GM21619 (cell line): ENCODE measurements around the gene CFAP299.
"Not testable (repeated sequence)": the region's sequence is repeated elsewhere in the genome, so short reads cannot be mapped to it uniquely, and the experiment has no call there.

ENCODE experiments used
- ATAC-seq: cut with Tn5 transposase; IDR thresholded peaks from one replicate; pipeline ENCODE4 v1.9.1; 2021; ENCODE audit not compliant: unreplicated experiment

CFAP299 gene

DNA sequence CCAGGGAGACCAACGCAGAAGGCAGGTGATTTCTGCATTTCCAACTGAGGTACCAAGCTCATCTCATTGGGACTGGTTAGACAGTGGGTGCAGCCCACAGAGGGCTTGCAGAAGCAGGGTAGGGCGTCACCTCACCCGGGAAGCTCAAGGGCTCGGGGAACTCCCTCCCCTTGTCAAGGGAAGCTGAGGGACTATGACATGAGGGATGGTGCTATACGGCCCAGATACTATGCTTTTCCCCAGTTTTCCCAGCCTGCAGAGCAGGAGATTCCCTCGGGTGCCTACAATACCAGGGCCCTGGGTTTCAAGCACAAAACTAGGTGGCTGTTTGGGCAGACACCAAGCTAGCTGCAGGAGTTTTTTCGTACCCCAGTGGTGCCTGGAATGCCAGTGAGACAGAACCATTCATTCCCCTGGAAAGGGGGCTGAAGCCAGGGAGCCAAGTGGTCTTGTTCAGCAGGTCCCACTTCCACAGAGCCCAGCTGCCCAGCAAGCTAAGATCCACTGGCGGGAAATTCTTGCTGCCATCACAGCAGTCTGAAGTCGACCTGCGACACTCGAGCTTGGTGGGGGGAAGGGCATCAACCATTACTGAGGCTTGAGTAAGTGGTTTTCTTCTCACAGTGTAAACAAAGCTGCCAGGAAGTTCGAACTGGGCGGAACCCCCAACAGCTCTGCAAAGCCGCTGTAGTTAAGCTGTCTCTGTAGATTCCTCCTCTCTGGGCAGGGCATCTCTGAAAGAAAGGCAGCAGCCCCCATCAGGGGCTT is 103.9 kb downstream of the CFAP299 start:
- not testable (repeated sequence) for ATAC-seq

DNA sequence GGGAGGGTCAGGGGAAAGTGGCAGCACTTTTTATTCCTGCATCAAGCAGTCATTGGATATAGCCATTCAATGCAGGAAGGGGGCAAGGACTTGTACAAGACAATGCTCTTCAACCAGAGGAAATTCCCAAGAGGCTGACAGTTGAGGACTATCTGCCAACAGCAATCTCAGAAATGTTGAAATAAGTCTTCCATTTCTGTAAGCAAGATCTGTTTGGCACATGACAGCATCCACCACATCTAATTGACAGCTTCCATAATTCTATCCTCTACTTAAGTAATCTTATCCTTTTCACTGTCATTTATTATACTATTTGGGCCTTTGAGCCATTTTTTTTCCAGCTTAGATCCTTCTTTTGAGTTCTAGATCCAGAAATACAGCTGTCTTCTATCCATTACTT is 110.7 kb downstream of the CFAP299 start:
- no peak for ATAC-seq

DNA sequence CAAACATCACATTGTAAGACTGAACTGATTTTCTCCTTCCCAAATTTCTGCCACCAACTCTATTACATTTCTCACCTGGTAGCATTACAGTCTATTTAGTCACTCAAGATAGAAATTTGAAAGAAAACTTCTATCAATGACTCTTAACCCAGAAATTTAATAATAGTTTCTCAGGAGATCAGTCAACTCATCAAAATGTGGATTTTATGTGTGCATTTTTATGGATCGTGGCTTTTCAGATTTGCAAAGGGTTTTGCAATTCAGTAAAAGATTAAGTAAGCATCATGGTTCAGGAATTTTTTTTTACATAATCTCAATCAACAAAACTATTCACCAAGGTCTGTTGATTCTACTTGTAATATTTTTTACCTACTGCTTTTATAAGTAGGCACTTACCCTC is 111.1 kb downstream of the CFAP299 start:
- no peak for ATAC-seq

DNA sequence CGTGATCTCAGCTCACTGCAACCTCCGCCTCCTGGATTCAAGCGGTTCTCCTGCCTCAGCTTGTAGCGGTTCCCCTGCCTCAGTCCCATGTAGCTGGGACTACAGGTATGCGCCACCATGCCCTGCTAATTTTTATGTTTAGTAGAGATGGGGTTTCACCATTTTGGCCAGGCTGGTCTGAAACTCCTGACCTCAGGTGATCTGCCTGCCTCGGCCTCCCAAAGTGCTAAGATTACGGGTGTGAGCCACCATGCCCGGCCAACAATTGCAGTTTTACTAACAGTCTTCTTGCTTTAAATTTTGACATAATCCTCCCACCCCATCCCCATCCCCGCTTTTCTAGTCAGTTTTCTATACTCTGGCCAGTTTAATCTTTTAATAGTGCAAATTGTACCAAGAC is 112.0 kb downstream of the CFAP299 start:
- no peak for ATAC-seq

DNA sequence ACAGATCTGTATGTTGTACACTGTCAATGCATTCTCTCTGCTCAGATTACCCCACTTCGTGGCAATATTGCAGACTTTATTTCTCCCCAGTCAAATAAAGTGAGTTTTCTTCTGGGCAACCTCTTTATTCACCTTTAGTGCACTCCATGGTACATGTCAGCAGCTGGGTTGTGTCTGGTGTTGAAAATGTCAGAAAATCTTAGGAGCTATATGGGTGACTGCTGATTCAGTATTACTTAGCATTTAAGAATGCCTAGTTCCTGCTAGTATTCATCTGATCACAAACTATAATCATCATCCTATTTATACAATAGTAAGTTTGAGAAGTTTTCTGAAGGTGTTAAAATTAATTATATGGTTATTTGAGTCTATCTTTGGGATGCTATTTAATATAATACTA is 112.5 kb downstream of the CFAP299 start:
- ATAC-seq: no peak

DNA sequence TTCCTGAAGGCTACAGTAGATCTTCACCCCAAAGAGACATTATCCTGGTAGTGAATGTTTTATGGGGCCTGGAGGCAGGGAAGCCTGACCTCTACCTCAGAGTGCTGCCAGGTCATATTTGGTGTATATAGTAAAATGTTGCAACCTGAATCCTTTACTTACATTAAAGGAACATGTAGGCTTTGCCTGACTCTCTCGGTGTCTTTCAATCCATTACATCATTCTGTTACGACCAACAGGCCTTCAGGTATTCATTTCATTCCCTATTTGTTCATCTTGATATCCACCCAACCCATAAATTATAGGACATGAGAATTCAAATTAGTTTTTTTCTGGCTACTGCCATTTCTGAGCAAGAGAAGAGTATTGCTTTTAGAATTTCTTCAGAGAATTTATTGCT is 116.5 kb downstream of the CFAP299 start:
- ATAC-seq: no peak

DNA sequence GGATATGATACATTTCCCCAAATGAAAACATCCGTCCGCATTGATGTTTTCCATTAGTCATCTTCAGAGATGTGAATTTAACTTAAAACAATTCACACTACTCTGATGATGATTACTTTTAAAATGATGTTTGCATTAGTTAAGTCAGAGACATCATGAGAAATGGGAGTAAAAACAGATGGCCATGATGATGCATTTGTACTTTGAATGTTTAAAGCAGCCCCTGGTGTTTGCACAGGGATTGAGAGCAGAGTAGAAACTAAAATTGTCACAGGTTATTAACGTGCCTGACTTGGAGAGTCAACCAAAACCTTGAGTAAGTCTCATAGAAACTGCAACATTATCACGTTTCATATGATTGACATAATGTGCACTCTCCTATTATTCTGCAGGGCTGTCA is 117.2 kb downstream of the CFAP299 start:
- no peak for ATAC-seq

DNA sequence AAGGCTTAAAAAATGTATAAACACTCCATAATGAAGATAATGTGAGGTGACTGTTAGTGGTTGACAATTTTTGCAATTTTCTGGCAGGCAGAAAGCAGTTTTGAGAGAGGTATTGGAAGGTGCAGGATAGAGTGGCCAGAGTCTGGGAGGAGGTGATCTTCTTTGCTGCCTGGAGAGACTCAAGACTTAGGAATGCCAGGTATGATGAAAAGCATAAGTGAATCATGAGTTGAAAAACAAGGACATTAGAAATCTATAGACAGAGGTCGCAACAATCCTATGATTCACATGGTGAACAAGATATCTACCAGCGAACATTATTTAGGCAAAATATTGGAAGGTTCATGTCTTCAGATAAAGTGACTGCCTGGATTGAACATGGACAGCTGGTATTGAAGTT is 118.5 kb downstream of the CFAP299 start:
- ATAC-seq: no peak

DNA sequence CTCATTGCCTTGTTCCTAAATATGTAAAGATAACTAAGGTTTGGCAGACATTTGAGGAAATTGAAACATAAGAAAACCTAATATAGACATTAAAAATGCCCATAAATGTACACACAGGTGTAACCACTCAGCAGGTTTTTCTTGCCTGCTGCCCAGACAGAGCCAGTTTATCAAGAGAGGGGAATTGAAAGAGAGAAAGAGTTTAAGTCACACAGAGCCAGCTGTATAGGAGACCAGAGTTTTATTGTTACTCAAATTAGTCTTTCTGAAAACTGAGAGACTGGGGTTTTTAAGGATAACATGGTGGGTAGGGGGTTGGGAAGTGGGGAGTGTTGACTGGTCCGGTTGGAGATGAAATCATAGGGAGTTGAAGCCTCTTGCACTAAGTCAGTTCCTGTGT is 119.0 kb downstream of the CFAP299 start:
- ATAC-seq: no peak

DNA sequence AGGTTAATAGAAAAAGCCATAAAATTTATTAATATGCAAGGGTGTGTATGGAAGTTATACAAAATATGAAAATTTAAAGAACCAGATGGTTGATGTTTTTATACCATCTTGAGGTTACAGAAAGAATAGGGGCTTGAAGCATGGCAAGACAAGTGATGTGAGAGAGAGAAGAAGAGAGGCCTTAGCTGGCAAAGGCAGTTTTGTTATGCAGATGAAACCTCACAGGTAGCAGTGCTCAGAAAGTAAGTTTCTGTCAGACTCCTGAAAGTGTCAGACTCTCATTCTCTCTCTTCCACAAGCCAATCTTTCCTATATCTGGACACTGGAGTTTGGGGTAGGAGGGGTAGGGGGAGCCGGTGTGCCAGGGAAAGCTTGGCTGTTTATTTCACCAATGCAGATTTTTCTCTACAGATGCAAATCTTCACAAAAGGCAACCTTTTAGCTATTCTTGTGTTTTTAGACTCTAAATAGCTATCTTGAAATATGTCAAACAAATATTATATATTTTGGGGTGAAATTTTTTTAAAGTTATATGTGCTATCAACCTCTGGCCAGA is 124.5 kb downstream of the CFAP299 start:
- ATAC-seq: no peak

DNA sequence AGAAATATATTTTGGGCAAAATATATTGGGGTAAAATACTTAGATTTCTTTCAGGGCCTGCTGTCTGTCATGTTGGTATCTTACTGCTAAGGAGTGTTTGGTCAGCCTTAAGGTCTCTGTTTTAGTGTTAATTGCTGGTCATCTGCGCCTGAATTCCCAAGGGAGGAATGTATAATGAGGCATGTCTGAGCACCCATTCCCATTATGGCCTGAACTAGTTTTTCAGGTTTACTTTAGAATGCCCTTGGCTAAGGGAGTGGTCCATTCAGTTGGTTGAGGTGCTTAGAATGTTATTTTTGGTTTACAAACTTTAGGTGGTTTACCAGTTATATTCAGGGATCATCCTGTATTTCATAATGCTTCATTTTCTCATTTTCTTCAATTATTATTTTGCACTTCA is 125.9 kb downstream of the CFAP299 start:
- no peak for ATAC-seq

DNA sequence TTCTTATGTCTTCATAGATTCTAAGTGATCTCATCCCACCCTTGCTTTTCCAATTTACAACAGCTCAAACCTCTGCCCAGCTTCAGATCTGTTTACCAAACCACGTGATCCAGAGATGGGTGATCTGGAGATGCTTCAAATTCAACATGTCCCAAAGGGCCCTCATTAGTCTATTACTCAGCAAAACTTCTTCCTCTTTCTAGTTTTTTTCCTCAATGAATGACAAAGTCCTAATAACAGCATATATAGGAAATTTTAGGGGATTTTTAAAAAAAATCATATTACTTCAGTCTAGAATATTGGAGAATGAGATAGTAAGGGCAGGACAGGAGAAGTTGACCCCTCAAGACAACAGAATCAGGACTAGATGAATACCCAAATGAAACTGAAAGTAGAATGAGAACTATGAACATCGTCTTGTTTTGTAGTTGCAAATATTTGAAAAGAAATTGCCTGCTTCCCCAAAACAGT is 127.1 kb downstream of the CFAP299 start:
- peak; percentile 78 for ATAC-seq

DNA sequence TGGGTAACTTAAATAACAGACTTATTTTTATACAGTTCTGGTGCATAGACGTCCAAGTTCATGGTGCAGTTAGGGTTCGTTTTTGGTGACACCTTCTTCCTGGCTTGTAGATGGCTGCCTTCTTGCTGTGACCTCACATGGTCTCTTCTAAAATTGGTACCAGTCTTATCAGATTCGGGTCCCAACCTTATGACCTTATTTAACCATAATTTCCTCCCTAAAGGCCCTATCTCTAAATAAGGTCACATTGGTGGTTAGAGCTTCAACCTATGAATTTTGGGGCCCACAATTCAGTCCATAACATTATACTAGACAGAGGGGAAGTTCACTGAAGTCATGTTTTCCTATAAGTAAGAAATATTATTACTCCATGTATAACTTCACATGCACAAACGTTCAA is 128.0 kb downstream of the CFAP299 start:
- no peak for ATAC-seq

DNA sequence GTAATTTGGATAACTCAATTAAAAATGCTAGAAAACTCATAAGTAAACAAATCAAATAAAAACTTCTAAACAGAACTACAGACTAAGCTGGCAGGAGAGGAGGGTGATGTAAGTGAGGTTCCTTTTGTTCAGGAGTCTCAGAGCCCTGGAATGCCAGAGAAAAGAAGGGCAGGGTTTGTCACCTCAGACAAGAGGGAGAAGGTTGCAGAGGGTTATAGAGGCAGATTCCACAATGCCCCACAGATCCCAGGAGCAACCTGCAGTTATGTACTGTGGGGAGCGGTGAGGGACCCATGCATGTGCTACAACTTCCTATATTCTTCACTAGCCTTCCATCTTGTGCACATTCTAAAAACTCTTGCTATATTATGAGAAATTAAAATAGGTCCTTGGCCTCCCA is 129.7 kb downstream of the CFAP299 start:
- ATAC-seq: no peak

DNA sequence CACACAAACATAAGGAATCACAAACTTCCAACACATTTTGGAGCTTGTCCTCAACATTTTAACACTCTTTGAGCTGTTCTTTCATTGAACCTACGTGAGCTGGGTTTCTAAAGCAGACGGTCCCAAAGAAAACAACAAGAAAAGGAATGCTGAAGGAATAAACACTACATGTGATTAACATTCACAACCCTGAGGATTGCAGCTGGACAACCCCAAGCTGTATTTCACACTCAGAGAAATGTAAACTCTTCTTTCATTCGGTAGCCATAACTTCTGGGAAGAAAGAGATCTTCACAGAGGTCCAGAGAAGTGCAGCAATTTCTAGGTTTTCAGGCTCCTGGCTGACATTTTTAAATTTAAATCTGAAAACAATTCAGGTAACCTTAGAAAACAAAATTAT is 130.2 kb downstream of the CFAP299 start:
- no peak for ATAC-seq

DNA sequence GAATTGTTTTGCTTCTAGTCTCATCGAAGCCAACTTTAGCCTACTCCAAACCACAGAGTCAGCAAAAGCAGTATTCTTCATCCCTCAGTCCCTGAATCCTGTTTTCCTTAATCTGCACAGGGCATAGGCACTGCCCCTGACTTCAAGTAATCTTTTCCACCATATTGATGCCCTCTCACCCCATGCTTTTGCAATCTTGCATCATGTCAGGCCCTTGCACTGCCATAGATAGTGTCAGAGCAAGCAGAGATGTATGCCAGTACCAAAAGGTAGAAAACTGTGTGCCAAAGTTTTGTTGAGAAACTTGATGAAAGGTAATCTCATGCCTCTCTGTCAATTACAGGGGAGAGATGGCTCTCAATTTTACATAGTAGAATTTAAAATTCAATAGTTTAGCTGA is 131.1 kb downstream of the CFAP299 start:
- no peak for ATAC-seq

DNA sequence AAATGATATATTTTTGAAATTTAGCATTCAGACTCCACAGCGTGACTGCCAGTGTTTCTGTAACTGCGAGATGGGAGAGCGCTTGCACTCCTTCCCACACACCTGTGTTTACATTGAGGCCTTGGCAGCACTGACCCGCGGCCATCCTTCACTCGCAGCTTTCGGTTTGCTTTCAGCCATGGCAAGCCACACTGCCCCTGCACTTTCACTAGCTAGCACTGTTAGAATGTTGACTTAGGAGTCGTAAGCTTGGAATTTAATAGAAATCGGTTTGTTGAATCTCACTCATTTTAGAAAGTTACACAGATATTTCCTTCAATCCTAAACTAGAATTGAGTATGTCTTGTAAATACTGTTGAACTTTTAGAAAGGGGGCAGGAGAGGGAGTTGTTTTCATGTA is 136.2 kb downstream of the CFAP299 start:
- ATAC-seq: no peak

DNA sequence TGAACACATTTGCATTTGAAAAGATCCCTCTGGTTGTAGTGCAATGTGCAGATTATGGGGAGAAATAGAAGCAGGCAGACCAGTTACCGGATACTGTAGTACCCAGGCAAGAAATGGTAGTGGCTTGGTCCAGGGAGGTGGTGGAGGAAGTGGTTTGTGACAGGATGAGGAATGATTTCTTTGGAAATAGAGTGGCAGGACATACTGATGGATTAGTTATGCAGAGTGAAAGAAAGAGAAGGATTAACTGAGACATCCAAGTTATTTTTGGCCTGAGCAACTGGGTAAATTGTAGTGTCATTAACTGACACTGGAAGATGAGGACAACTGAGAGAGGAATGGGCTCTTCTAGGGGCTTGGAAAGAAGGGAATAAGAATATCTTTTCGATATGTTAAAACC is 139.7 kb downstream of the CFAP299 start:
- ATAC-seq: no peak

DNA sequence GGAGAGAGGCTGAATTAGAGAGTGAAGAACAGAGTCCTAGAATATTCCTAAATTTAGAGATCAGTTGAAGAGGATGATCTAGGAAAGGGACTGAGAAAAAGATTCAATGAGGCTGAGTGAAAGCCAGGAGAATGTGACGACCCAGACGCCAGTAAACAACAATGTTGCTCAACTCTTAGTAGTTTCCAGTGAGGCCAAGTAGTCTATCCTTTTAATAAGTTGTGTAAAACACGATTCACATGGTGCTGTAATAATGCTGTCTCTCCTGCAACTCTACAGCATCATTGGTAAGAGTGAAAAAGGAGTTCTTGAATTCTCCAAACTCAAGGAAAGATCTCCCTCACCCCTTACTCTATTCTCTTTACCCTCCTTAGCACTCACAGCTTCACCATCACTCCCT is 140.3 kb downstream of the CFAP299 start:
- no peak for ATAC-seq

DNA sequence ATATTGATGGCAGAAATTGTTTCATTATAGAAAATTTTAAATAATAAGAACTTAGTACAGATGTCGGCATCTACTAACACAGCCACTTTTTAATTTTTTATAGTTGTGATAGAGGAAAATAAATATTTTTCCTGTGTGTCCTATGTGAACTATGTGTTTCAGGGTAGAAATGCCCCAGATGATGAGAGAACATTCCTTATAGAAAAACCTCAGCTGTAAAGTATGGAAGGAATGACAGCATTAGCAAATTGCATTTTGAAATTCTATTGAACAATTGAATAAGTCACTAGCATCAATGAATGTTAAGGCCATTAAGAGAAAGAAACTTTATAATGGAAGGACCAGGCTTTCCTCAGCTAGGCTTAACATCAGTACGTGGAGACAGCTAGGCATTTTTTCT is 149.2 kb downstream of the CFAP299 start:
- no peak for ATAC-seq

DNA sequence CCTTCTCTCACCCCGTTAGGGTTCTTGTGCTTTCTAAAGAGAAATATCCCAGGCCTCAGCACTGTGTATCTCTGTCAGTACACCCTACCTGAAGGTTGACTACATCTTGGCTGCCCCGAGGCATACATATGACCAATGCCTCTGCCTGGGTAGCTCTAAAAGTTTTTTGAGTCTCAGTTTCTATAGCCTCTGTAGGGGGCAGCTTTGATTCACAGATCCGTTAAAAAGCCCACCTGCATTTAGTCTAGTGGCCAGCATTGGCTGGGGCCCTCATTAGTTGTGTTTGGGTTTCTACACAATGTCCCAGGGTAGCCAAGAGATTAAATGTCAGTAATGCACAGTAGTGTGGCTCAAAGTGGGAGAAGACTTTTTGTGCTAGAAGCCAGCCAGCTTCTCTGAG is 151.1 kb downstream of the CFAP299 start:
- ATAC-seq: no peak

DNA sequence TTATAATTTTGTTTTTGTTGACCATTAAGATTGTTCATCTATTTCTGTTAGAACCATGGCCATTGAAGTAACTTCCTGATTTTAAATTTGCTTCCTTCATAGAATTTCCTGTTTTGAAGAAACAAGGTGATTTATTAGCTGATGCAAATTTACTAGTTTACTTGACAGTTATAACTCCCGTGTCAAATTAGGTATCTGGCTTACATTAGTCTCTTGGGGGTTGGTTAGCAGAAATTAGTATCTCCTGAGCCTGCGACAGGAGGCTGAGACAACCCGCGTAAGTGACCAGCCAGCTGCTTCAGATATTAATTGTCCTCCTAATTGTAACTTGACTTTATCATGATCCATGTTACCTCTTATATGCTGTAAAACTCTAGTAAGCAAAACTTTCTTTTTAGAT is 154.3 kb downstream of the CFAP299 start:
- peak; percentile 68 for ATAC-seq

DNA sequence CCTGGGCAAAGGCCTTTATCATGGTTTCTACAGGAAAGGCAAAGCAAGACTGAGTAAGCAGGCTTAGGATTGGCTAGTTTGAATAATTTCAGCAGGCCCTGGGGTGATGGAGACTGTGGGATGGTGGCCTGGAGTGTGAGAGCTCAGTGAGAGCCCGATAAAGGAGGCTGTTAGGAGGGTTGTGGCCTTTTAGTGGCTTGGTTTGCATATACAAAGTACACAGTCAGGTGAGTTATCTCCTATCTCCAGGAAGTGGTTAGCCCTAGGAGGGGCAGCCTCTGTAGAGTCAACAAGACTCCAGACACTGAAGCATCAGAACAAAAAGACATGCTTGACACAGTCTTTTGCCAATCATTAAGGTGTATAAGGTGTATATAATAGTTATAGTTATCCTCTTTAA is 157.2 kb downstream of the CFAP299 start:
- peak; percentile 58 for ATAC-seq
